Panc1 (cell line): ENCODE results near the gene EFCAB8. TPM values are rescaled to one million over a fixed set of nuclear protein-coding genes. Genes with fewer than 3 reads are reported as not detected.

Source experiments
- ATAC-seq: fragments of 200-7000 bp; cut with Tn5 transposase; 2 replicates; pipeline ENCODE4 v1.9.1; 2020; ENCODE audit warnings: mild to moderate bottlenecking, moderate library complexity
- BruUV-seq: library from RNA; stranded (reverse); fragments of 400-500 nt; replicated peaks from 2 replicates; lab custom pipeline; 2021; lab: Mats Ljungman, UMichigan
- CTCF ChIA-PET: fragments of 300-600 bp; sonication (Branson Sonifier 250); formaldehyde crosslinking; loops from one replicate; lab custom pipeline; 2022; ENCODE audit warnings: antibody characterized with exemption; lab: Charles Lee
- POLR2A ChIA-PET: fragments of 300-600 bp; sonication (Branson Sonifier 250); formaldehyde crosslinking; loops from one replicate; lab custom pipeline; 2022; ENCODE audit warnings: antibody characterized with exemption; lab: Charles Lee
- DNase-seq: peaks from one replicate; pipeline ENCODE4 v3.0.0-alpha.2; 2010; ENCODE audit warnings: low read depth, low spot score
- H3K27ac ChIP-seq: 2 replicates; pipeline ENCODE4 v1.5.1; 2011; ENCODE audit warnings: mild to moderate bottlenecking, low read length, inconsistent platforms
- H3K27me3 ChIP-seq: fragments of 200-500 bp; sonication (Bioruptor generic); 2 replicates; pipeline ENCODE4 v1.6.0; 2014; ENCODE audit warnings: low read length, inconsistent platforms; ENCODE audit not compliant: control insufficient read depth, insufficient read depth
- H3K36me3 ChIP-seq: fragments of 200-500 bp; sonication (Bioruptor generic); 2 replicates; pipeline ENCODE4 v1.5.1; 2014; ENCODE audit warnings: inconsistent platforms, mild to moderate bottlenecking, low read length, moderate library complexity; ENCODE audit not compliant: control insufficient read depth, insufficient read depth
- H3K4me1 ChIP-seq: 2 replicates; pipeline ENCODE4 v1.5.1; 2011; ENCODE audit warnings: inconsistent platforms, mild to moderate bottlenecking, low read length, moderate library complexity; ENCODE audit not compliant: control insufficient read depth, insufficient read depth
- H3K4me3 ChIP-seq, 2 experiments: 2 replicates each; pipeline ENCODE4 v1.5.1; 2011 to 2012; ENCODE audit warnings: low read depth in 2 of 2, low read length in 2 of 2, mild to moderate bottlenecking in 2 of 2, inconsistent platforms in 1 of 2, moderate library complexity in 1 of 2
- H3K9me3 ChIP-seq: fragments of 200-500 bp; sonication (Bioruptor generic); 2 replicates; pipeline ENCODE4 v1.5.1; 2014; ENCODE audit warnings: low read depth, mild to moderate bottlenecking, inconsistent platforms, low read length, moderate library complexity; ENCODE audit not compliant: control insufficient read depth, insufficient read depth
- POLR2AphosphoS5 ChIP-seq: IDR thresholded peaks from 2 replicates; pipeline ENCODE4 v1.6.1; 2012; ENCODE audit warnings: mild to moderate bottlenecking, low read depth, low read length, moderate library complexity
- SIN3A ChIP-seq: IDR thresholded peaks from 2 replicates; pipeline ENCODE4 v1.6.1; 2012; ENCODE audit warnings: low read depth, mild to moderate bottlenecking, low read length, moderate library complexity, borderline replicate concordance; ENCODE audit not compliant: insufficient read depth
- TCF7L2 ChIP-seq: IDR thresholded peaks from 2 replicates; pipeline ENCODE4 v1.6.1; 2011; ENCODE audit warnings: mild to moderate bottlenecking, low read depth, low read length, inconsistent platforms
- in situ Hi-C: cut with HindIII; loops from 2 replicates; pipeline ENCODE4 v1.10.0; 2016; ENCODE audit warnings: low sequenced_read_pairs, low pct_unique_long_range_greater_than_20kb
- intact Hi-C: fragments of 100-400 bp; cut with micrococcal nuclease; formaldehyde crosslinking; loops from one replicate; pipeline ENCODE4 v1.10.0; 2022; ENCODE audit not compliant: unreplicated experiment
- total RNA-seq: library from RNA; stranded (reverse); gene quantifications from one replicate; pipeline ENCODE4 v1.2.1, GENCODE V29; 2021; ENCODE audit not compliant: unreplicated experiment
- TF ChIP-seq, protein P1 (sequence below): fragments of 450-650 bp; IDR thresholded peaks from 2 replicates; pipeline ENCODE4 v1.5.1; 2017; ENCODE audit warnings: mild to moderate bottlenecking
- TF ChIP-seq, protein P2 (sequence below), 2 experiments: IDR thresholded peaks; 2 replicates each; pipeline ENCODE4 v1.6.1; 2011 to 2012; ENCODE audit warnings: low read depth in 2 of 2, control low read depth in 1 of 2, low read length in 1 of 2, mild to moderate bottlenecking in 1 of 2, moderate library complexity in 1 of 2; ENCODE audit not compliant: insufficient read depth in 1 of 2

The EFCAB8 gene
- total RNA-seq, 1 experiment from 2014 or later: 1.1 TPM

GRCh38 chr20:32972181-32973076, 113.7 kb downstream of the EFCAB8 start:
- no TSS peak for BruUV-seq
- DNase-seq (no peak), ATAC-seq (no peak)
- CTCF ChIA-PET: no interaction called here
- peaks cover 6% of the 10 kb centered on the region; the same call in 1 of the 2 replicates for H3K4me1 ChIP-seq
- no peaks in the 10 kb centered on the region for H3K9me3 ChIP-seq
- TF ChIP-seq, protein P1, sequence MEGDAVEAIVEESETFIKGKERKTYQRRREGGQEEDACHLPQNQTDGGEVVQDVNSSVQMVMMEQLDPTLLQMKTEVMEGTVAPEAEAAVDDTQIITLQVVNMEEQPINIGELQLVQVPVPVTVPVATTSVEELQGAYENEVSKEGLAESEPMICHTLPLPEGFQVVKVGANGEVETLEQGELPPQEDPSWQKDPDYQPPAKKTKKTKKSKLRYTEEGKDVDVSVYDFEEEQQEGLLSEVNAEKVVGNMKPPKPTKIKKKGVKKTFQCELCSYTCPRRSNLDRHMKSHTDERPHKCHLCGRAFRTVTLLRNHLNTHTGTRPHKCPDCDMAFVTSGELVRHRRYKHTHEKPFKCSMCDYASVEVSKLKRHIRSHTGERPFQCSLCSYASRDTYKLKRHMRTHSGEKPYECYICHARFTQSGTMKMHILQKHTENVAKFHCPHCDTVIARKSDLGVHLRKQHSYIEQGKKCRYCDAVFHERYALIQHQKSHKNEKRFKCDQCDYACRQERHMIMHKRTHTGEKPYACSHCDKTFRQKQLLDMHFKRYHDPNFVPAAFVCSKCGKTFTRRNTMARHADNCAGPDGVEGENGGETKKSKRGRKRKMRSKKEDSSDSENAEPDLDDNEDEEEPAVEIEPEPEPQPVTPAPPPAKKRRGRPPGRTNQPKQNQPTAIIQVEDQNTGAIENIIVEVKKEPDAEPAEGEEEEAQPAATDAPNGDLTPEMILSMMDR: no peak
- TF ChIP-seq POLR2AphosphoS5 (no peak), TCF7L2 (no peak), SIN3A (no peak)
- TF ChIP-seq, protein P2, sequence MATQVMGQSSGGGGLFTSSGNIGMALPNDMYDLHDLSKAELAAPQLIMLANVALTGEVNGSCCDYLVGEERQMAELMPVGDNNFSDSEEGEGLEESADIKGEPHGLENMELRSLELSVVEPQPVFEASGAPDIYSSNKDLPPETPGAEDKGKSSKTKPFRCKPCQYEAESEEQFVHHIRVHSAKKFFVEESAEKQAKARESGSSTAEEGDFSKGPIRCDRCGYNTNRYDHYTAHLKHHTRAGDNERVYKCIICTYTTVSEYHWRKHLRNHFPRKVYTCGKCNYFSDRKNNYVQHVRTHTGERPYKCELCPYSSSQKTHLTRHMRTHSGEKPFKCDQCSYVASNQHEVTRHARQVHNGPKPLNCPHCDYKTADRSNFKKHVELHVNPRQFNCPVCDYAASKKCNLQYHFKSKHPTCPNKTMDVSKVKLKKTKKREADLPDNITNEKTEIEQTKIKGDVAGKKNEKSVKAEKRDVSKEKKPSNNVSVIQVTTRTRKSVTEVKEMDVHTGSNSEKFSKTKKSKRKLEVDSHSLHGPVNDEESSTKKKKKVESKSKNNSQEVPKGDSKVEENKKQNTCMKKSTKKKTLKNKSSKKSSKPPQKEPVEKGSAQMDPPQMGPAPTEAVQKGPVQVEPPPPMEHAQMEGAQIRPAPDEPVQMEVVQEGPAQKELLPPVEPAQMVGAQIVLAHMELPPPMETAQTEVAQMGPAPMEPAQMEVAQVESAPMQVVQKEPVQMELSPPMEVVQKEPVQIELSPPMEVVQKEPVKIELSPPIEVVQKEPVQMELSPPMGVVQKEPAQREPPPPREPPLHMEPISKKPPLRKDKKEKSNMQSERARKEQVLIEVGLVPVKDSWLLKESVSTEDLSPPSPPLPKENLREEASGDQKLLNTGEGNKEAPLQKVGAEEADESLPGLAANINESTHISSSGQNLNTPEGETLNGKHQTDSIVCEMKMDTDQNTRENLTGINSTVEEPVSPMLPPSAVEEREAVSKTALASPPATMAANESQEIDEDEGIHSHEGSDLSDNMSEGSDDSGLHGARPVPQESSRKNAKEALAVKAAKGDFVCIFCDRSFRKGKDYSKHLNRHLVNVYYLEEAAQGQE (IDR thresholded peaks at IDR 0.05; ENCODE audit: insufficient read depth in 1 of 2, low read depth in 2 of 2, low read length in 1 of 2): no peak
- in situ Hi-C loops (no loop called here), intact Hi-C loops (no loop called here)
- H3K27ac ChIP-seq: no peak overlapping the region
- H3K27me3 ChIP-seq: no peaks in the 10 kb centered on the region
- H3K36me3 ChIP-seq: no peaks in the 10 kb centered on the region
- H3K4me3 ChIP-seq: no peak overlapping the region
- POLR2A ChIA-PET: no interaction called here

- BruUV-seq: no TSS peak
- no peak for ATAC-seq
These were observed 114.5 kb downstream of the EFCAB8 start for GRCh38 chr20:32973077-32973717.

More at GRCh38 chr20:32973077-32973717, 114.5 kb downstream of the EFCAB8 start:
- TF ChIP-seq POLR2AphosphoS5 (no peak), TCF7L2 (no peak), SIN3A (no peak)
- TF ChIP-seq, protein P1: no peak
- TF ChIP-seq, protein P2 (IDR thresholded peaks at IDR 0.05; ENCODE audit: insufficient read depth in 1 of 2, low read depth in 2 of 2, low read length in 1 of 2): no peak
- H3K4me3 ChIP-seq: no peak overlapping the region
- ChIA-PET POLR2A (no interaction called here), CTCF (no interaction called here)
- no peak for DNase-seq
- H3K36me3 ChIP-seq: no peaks in the 10 kb centered on the region
- intact Hi-C loops (no loop called here), in situ Hi-C loops (no loop called here)
- peaks cover 6% of the 10 kb centered on the region; the same call in 1 of the 2 replicates for H3K4me1 ChIP-seq
- H3K27ac ChIP-seq: no peak overlapping the region
- H3K9me3 ChIP-seq: no peaks in the 10 kb centered on the region
- no peaks in the 10 kb centered on the region for H3K27me3 ChIP-seq
